ENCODE data around the gene CCR8.

CCR8 gene, protein sequence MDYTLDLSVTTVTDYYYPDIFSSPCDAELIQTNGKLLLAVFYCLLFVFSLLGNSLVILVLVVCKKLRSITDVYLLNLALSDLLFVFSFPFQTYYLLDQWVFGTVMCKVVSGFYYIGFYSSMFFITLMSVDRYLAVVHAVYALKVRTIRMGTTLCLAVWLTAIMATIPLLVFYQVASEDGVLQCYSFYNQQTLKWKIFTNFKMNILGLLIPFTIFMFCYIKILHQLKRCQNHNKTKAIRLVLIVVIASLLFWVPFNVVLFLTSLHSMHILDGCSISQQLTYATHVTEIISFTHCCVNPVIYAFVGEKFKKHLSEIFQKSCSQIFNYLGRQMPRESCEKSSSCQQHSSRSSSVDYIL

DNA sequence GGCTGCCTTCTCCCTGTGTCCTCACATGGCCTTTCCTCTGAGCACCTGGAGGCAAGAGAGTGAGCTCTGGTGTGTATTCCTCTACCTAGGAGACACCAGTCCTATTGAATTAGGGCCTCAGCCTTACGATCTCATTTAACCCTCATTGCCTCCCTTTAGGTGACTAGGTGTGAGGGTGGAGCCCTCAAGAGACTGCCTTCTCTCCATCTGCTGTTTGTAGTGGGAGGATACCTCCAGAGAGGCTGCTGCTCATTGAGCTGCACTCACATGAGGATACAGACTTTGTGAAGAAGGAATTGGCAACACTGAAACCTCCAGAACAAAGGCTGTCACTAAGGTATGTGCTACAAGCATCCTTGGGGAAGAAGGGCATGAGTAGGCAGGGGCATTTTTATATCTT, at the start of gene CCR8:
Gene CCR8, plus strand, starts transcription at position 217 of the 400 bp plus-strand sequence. CDS start 2,623 bp downstream, outside the sequence.
- no peak for DNase-seq

DNA sequence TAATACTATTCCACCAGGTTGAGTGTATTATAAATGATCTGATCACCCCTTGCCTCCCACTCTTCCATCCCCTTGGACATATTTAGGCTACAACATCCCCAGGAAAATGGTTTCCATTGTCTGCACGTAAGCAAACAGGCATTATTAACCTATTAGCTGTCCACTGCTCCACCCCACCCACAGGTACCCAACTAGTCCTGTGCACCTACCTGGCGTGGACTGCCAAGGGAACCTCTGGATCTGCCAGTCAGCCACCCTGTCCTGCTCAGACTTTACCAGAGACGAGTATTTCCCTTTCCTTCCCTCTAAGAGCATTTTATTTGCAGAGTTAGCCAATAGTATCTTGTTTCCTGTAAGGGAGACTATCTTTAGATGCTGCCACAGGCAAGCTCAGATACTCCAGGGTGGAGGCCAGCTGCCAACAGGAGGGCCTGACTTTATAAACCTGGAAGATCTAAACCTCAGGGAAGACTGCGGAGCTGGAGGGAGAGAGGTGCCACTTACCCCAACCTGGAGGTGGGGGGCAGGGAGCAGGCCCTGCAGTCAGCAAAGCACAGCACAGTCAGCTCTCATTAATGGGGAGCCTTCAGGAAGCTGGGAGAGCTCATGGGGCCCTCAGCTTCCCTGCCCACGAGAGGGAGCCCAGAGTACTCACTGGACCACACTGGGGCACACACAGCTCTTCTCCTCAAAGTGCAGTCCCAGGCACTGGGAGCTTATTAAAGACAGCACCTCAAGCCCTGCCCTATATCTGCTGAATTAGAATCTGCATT, 49.6 kb upstream of the CCR8 start, which contains the start of gene CX3CR1:
Gene CX3CR1, minus strand, starts transcription at position 292 of the 773 bp plus-strand sequence. CDS start 13,527 bp downstream, outside the sequence.
- DNase-seq = no peak

DNA sequence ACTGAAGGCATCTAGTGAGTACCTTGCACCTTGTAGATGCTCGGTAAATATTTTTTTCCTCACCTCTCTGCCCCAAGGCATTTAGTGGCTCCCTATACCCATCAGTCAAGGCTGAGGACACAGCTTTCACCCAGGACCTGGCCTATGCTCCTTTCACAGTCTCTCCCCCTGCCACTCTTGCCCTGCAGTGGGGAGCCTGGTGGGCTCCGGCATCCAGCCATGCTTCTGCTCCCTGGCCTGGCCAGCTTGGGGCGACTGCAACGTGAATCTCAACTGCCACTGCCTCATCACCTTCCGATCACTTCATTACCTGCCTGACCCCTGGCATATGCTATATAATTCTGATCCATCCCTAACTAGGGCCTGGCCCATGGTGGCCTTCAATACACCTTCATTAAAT, 48.9 kb upstream of the CCR8 start:
- no peak for DNase-seq

DNA sequence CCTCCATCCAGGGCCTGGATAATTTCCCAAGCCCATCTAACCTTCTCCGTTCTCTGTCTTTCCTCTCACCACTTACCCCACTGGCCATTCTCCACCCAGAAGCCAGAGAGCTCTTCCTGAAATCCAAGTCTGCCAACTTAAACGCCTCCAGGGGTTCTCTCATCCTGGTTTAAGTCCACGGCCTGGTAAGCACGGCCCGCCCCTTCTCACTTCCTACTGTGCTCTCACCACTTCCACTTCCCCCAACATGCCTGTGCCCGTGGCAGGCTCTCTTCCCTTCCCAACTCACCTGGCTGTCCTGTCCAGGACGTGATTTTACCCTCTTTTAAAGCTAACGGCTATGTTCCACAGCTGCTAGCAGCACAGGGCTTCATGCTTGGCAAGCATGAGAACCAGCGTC, 48.0 kb upstream of the CCR8 start:
- DNase-seq = no peak

DNA sequence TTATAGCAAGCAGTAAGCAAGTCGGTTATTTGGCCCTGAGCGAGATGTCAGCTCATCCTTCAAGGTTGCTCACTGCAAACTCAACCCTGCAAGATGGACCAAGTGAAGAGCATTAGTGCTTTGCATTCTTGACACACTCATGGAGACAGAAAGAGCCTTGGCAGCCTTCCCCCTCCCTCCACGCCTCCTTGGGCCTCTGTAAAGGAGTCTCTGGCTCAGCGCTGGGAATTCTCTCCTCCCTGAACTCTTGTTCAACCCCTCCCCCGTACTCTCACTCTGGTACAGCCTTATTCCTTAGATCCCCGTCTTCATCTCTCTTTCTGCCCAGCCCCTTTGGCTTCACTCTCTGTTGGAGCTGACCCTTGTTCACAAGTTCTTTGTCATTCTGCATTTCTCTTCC, 47.5 kb upstream of the CCR8 start:
- DNase-seq = no peak

DNA sequence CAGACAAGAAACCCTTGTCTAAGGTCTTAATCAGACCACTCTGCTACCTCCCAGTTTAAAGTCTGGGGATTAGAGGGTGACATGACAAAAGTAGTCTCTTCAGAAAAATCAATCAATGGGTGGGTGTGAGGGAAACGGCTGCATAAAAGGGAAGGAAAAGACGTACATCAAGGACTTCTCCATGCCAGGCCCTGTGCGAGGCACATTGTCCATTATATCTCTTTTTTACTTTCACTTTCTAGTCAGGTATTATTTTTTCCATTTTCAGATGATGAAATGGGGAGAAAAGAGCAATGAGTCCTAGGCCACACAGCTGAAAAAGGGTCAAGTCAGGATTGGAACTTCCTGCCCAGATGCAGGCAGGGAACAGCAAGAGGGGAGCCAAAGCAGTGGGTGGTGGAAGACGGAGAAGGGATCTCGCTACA, 45.0 kb upstream of the CCR8 start:
- no peak for DNase-seq

DNA sequence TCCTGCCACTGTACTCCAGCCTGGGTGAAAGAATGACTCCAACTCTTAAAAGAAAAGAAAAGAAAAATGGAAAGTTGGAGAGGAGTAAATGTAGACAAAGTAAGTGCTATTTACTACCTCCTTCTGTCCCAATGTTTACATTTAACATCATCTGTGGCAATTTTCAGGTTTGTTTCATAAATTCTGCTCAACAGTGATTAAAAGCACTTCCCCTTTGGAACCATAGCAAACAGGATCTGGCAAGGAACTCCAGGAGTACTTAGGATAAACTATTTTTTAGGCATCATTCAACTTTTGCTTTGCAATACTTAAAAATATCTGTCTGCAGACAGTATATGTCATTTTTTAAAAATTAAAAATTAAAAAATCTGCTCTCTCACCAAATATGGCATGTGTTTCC, 44.2 kb upstream of the CCR8 start:
- DNase-seq = no peak

DNA sequence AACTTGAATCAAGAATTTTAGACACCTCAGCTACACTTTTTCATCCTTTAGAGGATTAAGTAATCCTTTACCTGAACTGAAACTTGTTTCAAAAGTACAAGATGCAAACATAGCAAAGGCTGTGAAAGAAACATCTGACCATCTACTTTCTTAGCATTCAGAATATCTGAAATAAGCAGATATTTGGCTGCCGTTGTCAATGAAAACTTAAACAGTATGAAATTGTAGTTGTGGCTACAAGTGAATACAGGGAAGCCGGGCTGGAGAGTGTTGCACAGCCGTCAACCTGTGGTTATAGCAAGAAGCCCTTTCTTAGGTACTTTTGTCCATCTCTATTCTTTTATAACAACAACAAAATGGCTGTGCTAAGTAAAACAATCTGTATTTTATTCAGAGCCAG, 42.7 kb upstream of the CCR8 start:
- no peak for DNase-seq

DNA sequence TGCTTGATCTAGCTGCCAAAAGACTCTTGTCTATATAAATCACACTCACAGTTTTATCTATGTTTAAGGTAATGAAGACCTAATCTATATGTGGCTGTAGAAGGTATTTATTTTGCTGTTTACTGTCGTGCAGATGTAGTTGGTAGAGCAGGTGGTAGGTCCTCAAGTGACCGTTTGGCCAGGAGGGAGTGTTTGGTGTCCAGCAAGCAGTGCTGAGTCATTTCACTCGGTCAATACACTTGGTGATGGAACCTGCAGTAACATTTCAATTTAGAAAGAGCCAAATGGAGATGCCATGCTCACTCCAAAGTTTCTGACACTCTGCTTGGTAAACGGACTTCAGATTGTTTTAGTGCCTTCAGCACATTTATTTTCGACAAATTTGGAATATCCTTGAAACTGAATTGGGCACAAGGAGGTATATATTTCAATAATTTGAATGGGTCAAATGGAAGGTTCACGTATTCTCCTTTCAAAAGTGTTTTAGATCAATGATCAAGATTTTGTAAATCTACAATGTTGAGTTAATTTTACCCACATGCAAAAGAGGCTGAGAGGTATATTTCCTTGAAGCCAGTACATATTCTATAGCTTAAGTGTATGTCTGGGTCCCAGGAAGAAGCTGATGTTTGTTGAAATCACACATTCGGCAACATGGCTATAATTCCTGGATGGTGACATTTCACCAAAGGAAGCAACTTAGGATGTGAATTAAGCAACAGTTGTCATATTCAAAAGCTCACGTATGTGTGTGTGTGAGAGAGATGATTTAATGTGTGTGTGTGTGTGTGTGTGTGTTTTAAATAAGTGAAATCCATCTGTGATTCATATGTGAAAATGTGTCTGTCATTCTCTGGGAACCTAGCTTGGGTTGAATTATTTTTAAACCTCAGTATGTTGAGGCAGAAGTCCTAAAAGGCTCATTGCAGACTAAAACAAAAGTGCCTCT, 42.0 kb upstream of the CCR8 start:
- no peak for DNase-seq

DNA sequence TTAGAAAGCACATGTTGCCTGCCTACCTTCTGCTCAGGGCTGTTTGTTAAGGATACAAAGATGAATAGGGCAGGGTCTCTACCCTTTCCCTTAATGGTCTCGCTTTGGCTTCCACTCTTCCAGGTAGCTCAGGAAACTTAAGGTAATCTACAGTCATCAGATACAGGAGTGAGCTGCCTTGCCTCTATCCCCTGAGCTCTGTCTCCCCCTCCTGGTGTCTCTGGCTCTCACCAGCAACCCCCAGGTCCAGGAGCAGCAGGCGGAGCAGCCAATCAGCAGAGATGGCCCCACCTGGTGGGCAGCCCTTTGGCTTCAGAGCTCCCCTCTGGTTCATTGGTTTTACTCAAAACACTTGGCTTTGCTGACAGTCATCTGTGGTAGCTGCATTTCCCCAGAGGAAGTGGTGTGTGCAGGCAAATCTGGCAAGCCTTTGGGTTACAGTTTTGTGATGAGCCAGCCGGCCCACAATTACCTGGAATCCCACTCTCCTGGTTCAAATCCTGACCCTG, 41.2 kb upstream of the CCR8 start:
- DNase-seq = peak; percentile 91

DNA sequence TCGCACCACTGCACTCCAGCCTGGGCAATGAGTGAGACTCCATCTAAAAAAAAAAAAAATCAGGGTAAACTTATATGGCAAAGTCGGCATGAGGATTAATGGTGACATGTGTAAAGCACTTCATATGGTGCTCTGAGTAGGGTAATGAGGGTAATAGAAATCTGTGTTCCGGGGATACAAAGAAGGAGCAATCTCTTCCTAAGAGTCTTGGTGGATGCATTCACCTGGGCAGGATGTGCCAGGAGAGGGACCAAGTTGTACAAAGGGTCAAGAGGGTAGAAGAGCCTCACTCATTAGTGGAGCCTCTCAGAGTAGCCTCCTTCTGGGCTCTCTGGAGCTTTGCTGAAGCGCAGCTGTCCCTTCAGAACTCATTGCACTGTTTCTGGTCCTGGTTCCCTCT, 40.4 kb upstream of the CCR8 start:
- no peak for DNase-seq

DNA sequence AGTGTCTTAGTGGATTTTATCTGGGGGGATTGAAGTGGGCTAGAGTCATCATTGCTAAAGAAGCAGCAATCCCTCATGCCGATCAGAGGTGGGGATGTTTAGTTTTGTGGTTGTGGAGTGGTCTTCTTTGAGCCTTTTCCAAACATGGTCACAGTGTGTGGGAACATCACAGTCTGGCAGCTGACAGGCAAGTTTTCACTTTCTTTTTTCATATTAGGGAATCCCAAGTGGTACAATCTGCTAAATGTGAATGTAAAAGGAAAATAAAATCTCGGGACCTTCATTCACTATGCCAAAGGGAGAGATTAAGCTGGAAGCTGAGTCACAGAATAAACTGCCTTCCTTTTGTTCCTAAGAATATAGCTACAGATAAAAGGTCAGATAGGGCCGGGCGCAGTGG, 39.3 kb upstream of the CCR8 start:
- DNase-seq = no peak

DNA sequence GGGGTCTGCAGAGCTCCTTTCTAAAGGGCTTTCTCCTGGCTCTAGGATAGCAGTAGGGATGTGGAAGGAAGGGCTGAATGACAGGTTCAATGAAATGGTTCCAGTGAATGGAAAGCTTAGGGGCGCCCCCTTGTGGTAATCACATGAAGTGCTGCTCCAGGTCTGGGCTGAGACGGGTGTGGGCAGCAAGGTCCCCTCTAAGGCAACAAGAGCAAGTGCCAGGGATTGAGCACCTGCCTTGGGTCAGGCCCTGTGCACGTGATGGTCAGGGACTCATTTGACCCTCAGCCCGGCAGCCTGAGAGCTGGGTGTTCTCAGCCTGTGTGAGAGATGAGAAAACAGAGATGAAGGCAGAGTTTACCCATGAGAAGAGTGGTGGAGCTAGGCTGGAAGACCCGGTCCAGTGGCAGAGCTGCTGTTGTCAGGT, 37.6 kb upstream of the CCR8 start:
- DNase-seq = peak; percentile 80

DNA sequence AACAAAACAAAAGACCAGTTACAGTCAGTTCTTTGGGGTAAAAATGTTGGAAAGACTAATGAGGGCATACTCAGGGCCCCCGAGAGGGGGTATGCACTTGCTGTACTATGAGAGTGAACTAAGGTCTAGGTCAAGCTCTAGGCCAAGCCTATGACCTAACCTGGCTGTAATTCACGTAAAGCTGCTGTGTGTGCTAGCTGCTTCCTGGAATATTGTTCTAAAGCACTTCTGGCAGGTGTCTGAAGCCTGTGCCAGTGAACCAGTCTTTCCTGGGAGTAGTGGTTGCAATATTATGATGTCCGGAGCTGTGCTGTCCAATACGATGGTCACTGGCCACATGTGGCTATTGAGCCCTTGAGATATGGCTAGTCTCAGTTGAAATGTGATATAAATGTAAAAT, 36.5 kb upstream of the CCR8 start:
- no peak for DNase-seq

DNA sequence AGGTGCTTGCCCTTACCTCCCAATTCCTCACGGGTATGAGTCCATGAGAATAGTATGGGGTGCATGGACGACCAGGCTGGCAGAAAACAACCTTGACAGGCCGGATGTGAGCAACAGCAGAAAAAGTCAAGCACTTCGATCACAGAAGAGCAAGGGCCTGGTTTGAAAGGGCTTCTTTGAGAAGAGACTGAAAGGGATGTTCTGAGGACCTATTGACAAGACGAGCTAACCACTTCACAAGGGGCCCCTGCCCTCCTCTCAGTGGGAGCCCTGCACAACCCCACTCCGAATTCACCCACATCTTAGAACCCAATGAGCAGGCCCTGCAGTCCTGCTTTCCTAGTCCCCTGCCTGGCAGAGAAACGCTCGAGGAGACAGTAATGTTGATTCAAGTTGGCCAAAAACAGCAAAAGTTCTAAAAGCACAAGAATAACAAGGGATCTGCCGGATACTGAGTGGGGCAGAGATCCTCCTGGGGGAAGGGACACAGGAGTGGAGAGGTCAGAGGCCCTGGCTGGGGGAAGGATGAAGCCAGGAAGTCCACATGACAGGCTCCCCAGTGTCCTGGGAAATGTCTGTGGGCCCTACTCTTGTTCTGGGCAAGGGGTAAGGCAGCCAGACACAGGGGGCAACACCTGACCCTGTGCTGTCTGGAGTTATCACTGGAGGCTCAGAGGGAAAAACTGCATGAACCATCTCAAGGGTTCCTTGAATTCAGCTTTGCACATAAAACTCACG, 34.9 kb upstream of the CCR8 start:
- no peak for DNase-seq

DNA sequence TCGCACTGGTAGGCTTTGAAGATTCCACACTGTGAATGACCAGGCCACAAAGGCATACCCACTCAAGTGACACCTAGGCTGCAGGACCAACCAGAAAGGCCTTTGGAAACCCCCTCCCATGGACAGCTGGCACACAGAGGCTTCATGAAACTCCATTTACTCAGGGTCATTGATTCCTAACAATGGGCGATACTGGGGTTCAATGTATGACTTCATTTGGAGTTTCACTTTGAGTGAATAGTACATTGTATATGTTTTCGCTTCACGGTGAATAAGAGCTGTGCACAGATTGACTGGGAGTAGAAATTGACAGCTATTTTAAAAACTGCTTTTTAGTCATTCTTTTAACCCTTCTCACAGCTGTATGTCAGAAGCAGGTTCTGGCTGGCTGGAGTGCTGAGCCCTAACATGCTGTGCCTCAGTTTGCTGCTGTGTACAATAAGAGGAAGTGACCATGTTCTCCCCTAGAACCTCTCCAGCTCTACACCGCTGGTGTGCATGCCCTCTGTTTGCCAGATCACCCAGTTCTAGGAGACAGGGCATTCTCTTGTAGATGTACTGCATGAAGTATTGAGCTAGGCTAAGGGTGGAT, 34.2 kb upstream of the CCR8 start:
- peak; percentile 73 for DNase-seq

DNA sequence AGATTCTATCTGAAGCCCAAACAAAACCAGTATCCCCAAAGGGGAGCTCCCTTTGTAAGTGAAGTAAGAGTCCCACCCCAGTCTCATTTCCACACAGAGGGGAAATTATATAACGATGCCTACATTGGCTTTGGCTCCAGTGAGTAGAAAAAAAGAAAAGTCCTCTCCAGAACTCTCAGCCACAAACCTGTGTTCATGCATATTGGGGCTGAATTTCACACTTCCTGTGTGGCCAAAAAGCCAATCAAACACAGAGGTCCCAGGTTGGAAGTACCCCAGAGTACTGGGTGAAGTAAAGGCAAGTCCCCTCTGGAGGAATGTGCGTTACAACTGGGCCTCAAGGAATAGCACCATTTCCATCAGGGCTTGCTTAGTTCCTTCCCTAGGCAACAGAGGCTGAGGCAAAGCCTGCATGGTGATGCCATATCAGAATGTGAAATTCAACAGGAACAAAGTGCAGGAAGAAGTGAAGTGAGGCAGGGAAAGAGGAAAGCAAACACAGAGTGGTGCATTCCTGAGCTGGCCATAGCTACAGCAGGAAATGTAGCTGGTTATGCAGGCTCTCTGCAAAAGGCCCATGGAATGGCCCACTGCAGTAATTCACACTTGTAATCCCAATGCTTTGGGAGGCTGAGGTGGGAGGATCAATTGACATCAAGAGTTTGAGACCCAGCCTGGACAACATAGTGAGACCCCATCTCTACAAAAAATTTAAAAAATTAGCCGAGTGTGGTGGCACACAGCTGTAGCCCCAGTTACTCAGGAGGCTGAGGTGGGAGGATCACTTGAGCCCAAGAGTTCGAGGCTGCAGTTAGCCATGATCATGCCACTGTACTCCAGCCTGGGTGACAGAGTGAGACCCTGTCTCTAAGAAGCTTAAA, 33.1 kb upstream of the CCR8 start:
- no peak for DNase-seq

DNA sequence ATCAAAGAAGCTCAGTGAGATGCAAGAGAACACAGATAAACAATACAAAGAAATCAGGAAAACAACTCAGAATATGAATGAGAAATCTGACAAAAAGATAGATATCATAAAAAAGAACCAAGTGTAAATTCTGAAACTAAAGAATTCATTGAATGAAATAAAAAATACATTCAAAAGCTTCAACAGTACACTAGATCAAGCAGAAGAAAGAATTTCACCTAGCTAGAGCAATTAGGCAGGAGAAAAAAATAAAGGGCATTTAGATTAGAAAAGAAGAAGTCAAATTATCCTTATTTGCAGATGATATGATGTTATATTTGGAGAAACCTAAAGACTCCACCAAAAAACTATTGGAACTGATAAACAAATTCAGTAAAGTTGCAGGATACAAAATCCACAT, 30.2 kb upstream of the CCR8 start:
- DNase-seq = no peak

DNA sequence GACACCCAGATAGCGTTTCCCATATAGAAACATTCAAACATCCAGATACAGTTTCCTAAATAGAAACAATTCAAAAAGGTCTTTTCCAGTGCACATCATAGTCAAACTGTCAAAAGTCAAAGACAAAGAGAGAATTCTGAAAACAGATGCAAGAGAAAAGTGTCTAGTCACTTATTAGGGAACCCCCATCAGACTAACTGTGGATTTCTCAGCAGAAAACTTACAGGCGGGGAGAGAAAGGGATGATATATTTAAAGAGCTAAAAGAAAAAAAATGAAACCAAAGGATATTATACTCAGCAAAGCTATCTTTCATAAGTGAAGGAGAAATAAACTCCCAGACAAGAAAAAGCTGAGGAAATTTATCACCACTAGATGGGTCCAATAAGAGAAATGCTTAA, 27.3 kb upstream of the CCR8 start:
- DNase-seq = no peak

DNA sequence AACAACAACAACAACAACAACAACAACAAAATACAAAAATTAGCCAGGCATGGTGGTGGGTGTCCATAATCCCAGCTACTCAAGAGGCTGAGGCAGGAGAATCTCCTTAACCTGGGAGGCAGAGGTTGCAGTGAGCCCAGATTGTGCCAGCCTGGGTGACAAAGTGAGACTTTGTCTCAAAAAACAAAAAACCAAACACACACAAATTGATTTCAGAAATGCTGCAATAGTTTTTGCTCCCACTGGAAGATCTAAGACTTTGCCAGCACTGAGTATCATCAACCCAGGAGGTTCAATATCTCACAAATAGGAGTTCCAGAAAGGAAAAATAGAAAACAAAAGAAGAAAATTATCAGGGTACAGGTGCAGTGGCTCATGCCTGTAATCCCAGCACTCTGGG, 16.2 kb upstream of the CCR8 start:
- DNase-seq = no peak

DNA sequence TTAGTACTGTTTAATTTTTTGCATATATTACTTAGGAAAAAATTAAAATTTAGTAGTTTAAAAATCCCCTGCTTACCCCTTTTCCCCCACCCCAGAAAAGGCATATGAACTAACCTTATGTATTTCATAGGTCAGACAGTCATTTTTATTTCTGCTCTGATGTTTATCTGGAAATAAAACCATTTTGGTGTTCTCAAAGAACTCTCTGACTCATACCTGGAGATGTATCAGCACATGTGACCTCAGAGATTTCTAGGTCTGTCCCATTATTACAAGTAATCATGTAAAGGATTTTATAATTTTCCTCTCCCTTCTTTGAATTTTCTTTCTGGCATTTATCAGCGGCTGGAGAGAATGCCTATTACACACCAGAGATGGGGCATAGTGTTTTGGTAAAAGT, 14.1 kb upstream of the CCR8 start:
- DNase-seq = peak; percentile 58
